A549 treated with Hydrocortisone at 1 μM for 4 hours (cell line): Measurements from ENCODE around the gene CCDC124. TPM values are rescaled to one million over a fixed set of nuclear protein-coding genes. Genes with fewer than 3 reads are reported as not detected.

Source experiments
- total RNA-seq: library from RNA; stranded (reverse); fragments of 200-300 nt; extraction: Qiagen RNA extraction; gene quantifications from 5 replicates; pipeline ENCODE4 v1.2.3, GENCODE V29; 2022

Gene CCDC124, protein sequence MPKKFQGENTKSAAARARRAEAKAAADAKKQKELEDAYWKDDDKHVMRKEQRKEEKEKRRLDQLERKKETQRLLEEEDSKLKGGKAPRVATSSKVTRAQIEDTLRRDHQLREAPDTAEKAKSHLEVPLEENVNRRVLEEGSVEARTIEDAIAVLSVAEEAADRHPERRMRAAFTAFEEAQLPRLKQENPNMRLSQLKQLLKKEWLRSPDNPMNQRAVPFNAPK
- total RNA-seq = 92.9 to 119 TPM (median 107 TPM) in 5 replicates

DNA sequence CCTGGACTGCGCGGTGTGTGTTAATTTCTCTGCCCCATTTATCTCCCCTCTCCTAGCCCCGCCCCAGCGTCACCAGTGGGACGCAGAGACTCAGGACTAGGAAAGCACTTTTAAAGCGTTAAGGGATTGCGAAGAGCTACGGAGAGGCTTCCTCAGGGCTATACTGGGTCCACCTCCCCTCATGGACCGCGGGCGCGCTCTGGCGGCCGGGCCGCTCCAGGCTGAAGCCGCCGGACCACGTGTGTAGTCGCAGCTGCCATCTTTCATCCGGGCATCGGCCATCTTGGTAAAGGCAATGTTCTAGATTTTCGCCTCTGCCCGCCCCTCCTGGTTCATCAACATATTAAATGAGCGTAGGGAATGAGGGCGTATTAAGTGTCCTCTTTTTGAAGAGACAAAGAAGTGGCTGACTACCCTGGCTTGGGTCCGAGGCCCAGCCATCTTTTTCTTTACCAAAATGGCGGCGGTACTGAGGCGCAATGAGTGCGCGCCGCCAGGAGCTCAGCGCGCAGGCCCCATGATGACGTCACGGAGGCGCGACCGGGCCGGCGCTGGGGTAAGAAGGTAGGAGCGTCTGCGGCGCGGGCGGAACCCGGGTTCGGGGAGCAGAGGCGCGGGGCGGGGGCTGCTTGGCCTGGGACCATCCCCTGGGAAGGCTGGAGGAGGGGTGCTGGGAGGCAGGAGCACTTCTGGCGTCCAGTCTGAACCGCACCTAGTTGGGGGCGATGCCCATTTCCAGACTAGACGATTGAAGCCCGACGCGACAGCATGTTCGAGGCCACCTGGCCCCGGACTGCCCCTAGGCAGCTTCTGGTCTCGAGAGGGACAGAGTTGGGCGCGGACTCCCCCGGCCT is at the start of gene CCDC124:
CCDC124 (plus strand) TSS at position 531 of the 854 bp plus-strand sequence. CDS start 3,406 bp downstream, outside the sequence.

DNA sequence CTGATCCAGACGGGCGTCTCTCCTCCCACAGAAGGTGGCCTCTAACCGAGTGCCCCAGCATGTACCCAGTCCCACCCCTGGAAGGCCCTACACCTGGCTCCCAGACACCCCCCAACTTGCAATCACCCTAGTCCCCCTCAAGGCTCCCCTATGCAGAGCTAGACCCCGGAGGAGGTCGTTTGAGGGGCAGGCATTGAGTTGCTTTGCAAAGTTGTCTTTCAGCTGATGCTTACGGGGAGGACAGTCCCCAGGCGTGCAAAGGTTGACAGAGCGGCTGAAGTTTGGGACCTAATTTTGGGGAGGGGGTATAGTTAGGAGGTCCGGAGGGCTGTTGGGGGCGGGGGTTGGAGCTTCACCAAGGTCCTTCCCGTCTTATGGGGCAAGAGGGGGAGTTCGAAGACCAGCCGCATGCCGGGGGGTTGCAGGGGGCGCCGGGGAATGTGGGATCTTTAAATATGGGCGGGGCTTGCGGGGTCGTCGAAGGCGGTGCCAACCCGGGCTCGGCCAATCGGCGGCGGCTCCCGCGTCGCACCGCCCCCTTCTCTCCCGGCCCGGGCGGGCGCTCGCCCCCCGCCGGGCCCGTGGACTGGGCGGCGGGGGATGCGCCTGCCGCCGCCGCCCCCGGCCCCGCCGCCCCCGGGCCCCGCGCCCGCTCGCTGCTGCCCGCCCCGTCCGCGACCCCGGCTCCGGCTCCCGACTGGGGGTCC is 33.9 kb downstream of the CCDC124 start, which contains the start of gene KCNN1:
KCNN1 (plus strand) TSS at position 558 of the 707 bp plus-strand sequence. CDS start 6,782 bp downstream, outside the sequence.

Other genes with a start within 250 kb of the CCDC124 start
- gene UNC13A, start 244.7 kb upstream of the CCDC124 start, total RNA-seq = 0.93 to 1.5 TPM (median 1.3 TPM) in 5 replicates
- 28.1 to 34.9 TPM (median 30.3 TPM) in 5 replicates for gene MAP1S, start 213.5 kb upstream of the CCDC124 start, total RNA-seq
- 15.5 to 20.7 TPM (median 17.9 TPM) in 5 replicates for gene FCHO1, start 181.5 kb upstream of the CCDC124 start, total RNA-seq
- 4.1 to 4.8 TPM (median 4.5 TPM) in 5 replicates for gene B3GNT3, start 137.9 kb upstream of the CCDC124 start, total RNA-seq
- 0.40 to 0.77 TPM (median 0.48 TPM) in 5 replicates for gene INSL3, start 111.5 kb upstream of the CCDC124 start, total RNA-seq
- gene JAK3, start 85.0 kb upstream of the CCDC124 start, total RNA-seq = 0.14 to 0.25 TPM (median 0.23 TPM) in 5 replicates
- 1,772 to 2,370 TPM (median 2,236 TPM) in 5 replicates for gene RPL18A, start 73.1 kb upstream of the CCDC124 start, total RNA-seq
- gene SLC5A5, start 61.1 kb upstream of the CCDC124 start, total RNA-seq = 0.22 to 0.36 TPM (median 0.25 TPM) in 5 replicates
- 0.41 to 1.2 TPM (median 0.66 TPM) in 5 replicates for gene KCNN1, start 34.1 kb downstream of the CCDC124 start, total RNA-seq
- gene ARRDC2, start 75.2 kb downstream of the CCDC124 start, total RNA-seq = 46.8 to 55.2 TPM (median 53.1 TPM) in 5 replicates
- gene IL12RB1, start 153.9 kb downstream of the CCDC124 start, total RNA-seq = not detected in 5 replicates
- gene MAST3, start 164.8 kb downstream of the CCDC124 start, total RNA-seq = 1.8 to 2.7 TPM (median 2.1 TPM) in 5 replicates
- 2.0 to 13.2 TPM (median 10.1 TPM) in 5 replicates for gene PIK3R2, start 220.1 kb downstream of the CCDC124 start, total RNA-seq
- 11.4 to 18.5 TPM (median 15.0 TPM) in 5 replicates for gene IFI30, start 240.8 kb downstream of the CCDC124 start, total RNA-seq